Endothelial cell of umbilical vein (primary cell): Measurements from ENCODE around the gene ZFPM1. TPM values are rescaled to one million over a fixed set of nuclear protein-coding genes. Genes with fewer than 3 reads are reported as not detected.

Experiments
- BruUV-seq: library from RNA; stranded (reverse); fragments of 400-500 nt; replicated peaks from 2 replicates; lab custom pipeline; 2021; lab: Mats Ljungman, UMichigan
- CTCF ChIA-PET: fragments of 300-600, 350-600 bp; sonication (Branson Sonifier 250); formaldehyde crosslinking; loops from one replicate; lab custom pipeline; 2021; ENCODE audit warnings: antibody characterized with exemption, inconsistent platforms; lab: Charles Lee
- POLR2A ChIA-PET: fragments of 300-600, 350-600 bp; sonication (Branson Sonifier 250); formaldehyde crosslinking; loops from one replicate; lab custom pipeline; 2021; ENCODE audit warnings: antibody characterized with exemption, inconsistent platforms; lab: Charles Lee
- DNase-seq: peaks from one replicate; pipeline ENCODE4 v3.0.0-alpha.2; 2011; ENCODE audit warnings: low read depth, low spot score
- FAIRE-seq: peaks from 2 replicates; lab custom pipeline; 2011; peaks lifted over from hg19 to GRCh38; lab: Jason Lieb, UNC
- H2AFZ ChIP-seq: 2 replicates; pipeline ENCODE4 v1.6.0; 2012; ENCODE audit warnings: low read depth, low read length, control low read depth, inconsistent platforms
- H3K27ac ChIP-seq: 2 replicates; pipeline ENCODE4 v1.5.1; 2011; ENCODE audit warnings: low read depth, mild to moderate bottlenecking, control low read depth, low read length, moderate library complexity; ENCODE audit not compliant: insufficient read depth
- H3K27me3 ChIP-seq, 2 experiments: 2 replicates each; pipeline versions ENCODE4 v1.6.0 to v1.6.1; 2011; ENCODE audit warnings: low read length in 2 of 2, mixed read lengths in 1 of 2; ENCODE audit not compliant: control insufficient read depth in 2 of 2, insufficient read depth in 2 of 2
- H3K36me3 ChIP-seq, 2 experiments: 2 replicates in 1 of 2; 3 replicates in 1 of 2; pipeline ENCODE4 v1.5.1; 2011; ENCODE audit warnings: low read length in 2 of 2, mild to moderate bottlenecking in 1 of 2, moderate library complexity in 1 of 2; ENCODE audit not compliant: control insufficient read depth in 2 of 2, insufficient read depth in 2 of 2; ENCODE audit errors: extremely low read depth in 1 of 2
- H3K4me1 ChIP-seq: 3 replicates; pipeline ENCODE4 v1.5.1; 2011; ENCODE audit warnings: mild to moderate bottlenecking, low read length; ENCODE audit not compliant: control insufficient read depth, insufficient read depth; ENCODE audit errors: extremely low read depth
- H3K4me2 ChIP-seq: 2 replicates; pipeline ENCODE4 v1.6.1; 2011; ENCODE audit warnings: low read length, control low read depth, mixed read lengths; ENCODE audit not compliant: insufficient read depth
- H3K4me3 ChIP-seq, 3 experiments: fragments of 200-600 bp in 1 of 3; sonication (generic), shearing (Covaris generic) in 1 of 3; replicated peaks in 1 of 3; 2 replicates each; pipeline ENCODE4 v1.5.1; 2011 to 2016; ENCODE audit warnings: control low read depth in 3 of 3, low read length in 3 of 3, mild to moderate bottlenecking in 2 of 3, inconsistent platforms in 1 of 3, low read depth in 1 of 3, moderate library complexity in 1 of 3; ENCODE audit not compliant: insufficient read depth in 1 of 3
- H3K79me2 ChIP-seq: 2 replicates; pipeline ENCODE4 v1.6.0; 2012; ENCODE audit warnings: low read length, inconsistent platforms; ENCODE audit not compliant: control insufficient read depth, insufficient read depth
- H3K9ac ChIP-seq: replicated peaks from 2 replicates; pipeline ENCODE3; 2011; ENCODE audit warnings: low read length, control low read depth; ENCODE audit not compliant: insufficient read depth; ENCODE audit errors: extremely low read depth
- H3K9me1 ChIP-seq: replicated peaks from 3 replicates; pipeline ENCODE4 v1.6.0; 2011; ENCODE audit warnings: mild to moderate bottlenecking, low read length; ENCODE audit not compliant: control insufficient read depth, insufficient read depth; ENCODE audit errors: extremely low read depth
- H3K9me3 ChIP-seq: replicated peaks from 2 replicates; pipeline ENCODE4 v1.5.1; 2012; ENCODE audit warnings: low read length, inconsistent platforms; ENCODE audit not compliant: control insufficient read depth, insufficient read depth
- H4K20me1 ChIP-seq: replicated peaks from 2 replicates; pipeline ENCODE3; 2011; ENCODE audit warnings: mild to moderate bottlenecking, low read length; ENCODE audit not compliant: control insufficient read depth, insufficient read depth; ENCODE audit errors: extremely low read depth
- EZH2 ChIP-seq: IDR thresholded peaks from 2 replicates; pipeline ENCODE4 v1.6.1; 2012; ENCODE audit warnings: borderline replicate concordance, low read depth, mild to moderate bottlenecking, moderate library complexity, low read length, inconsistent platforms; ENCODE audit not compliant: severe bottlenecking
- FOS ChIP-seq: IDR thresholded peaks from 2 replicates; pipeline ENCODE4 v1.6.1; 2011; ENCODE audit warnings: mild to moderate bottlenecking, low read length, moderate library complexity, borderline replicate concordance; ENCODE audit not compliant: insufficient read depth
- GATA2 ChIP-seq: IDR thresholded peaks from 2 replicates; pipeline ENCODE4 v1.7.0; 2011; ENCODE audit warnings: low read depth, mild to moderate bottlenecking, moderate library complexity, mixed read lengths, low read length; ENCODE audit not compliant: insufficient read length, insufficient read depth
- JUN ChIP-seq: IDR thresholded peaks from 2 replicates; pipeline ENCODE4 v1.6.1; 2011; ENCODE audit warnings: borderline replicate concordance, low read depth; ENCODE audit not compliant: insufficient read length, insufficient read depth
- MYC ChIP-seq: IDR thresholded peaks from one replicate; pipeline ENCODE4 v1.6.1; 2011; ENCODE audit warnings: mild to moderate bottlenecking, low read depth, low read length
- POLR2A ChIP-seq: IDR thresholded peaks from 2 replicates; pipeline ENCODE4 v1.6.1; 2012; ENCODE audit warnings: low read depth, mild to moderate bottlenecking, control low read depth, low read length
- POLR2AphosphoS5 ChIP-seq: IDR thresholded peaks from 2 replicates; pipeline ENCODE4 v1.6.1; 2012; ENCODE audit warnings: low read depth, mild to moderate bottlenecking, control low read depth, low read length, moderate library complexity; ENCODE audit not compliant: insufficient read depth
- dilution Hi-C: fragments of 300-500 bp; cut with MboI; formaldehyde crosslinking; loops from one replicate; pipeline ENCODE4 v1.15.0; 2019; ENCODE audit warnings: low sequenced_read_pairs; ENCODE audit not compliant: extremely low pct_ligation_motif_present
- intact Hi-C: fragments of 100-400 bp; cut with micrococcal nuclease; formaldehyde crosslinking; loops from one replicate; pipeline ENCODE4 v1.10.0; 2022
- polyA plus RNA-seq, 4 experiments: library from polyadenylated mRNA; depleted of rRNA in 3 of 4; stranded (reverse) in 3 of 4; unstranded in 1 of 4; fragments of >200 nt; gene quantifications; 2 replicates each; pipeline versions ENCODE4 v1.2.1 to v1.2.3, GENCODE V29; 2011 to 2012; ENCODE audit warnings: missing spikeins in 1 of 4
- total RNA-seq: library from RNA; stranded (reverse); gene quantifications from 2 replicates; pipeline ENCODE4 v1.2.3, GENCODE V29; 2021
- TF ChIP-seq, protein P1 (sequence below): IDR thresholded peaks from 2 replicates; pipeline ENCODE4 v1.6.1; 2011; ENCODE audit not compliant: insufficient read depth, insufficient read length
- TF ChIP-seq, protein P2 (sequence below), 2 donors: IDR thresholded peaks; 1 replicate in 1 of 2; 2 replicates in 1 of 2; pipeline ENCODE4 v1.5.1; 2011; ENCODE audit warnings: low read length in 2 of 2, mild to moderate bottlenecking in 2 of 2, moderate library complexity in 2 of 2, control low read depth in 1 of 2, inconsistent platforms in 1 of 2, low read depth in 1 of 2; ENCODE audit not compliant: insufficient read depth in 1 of 2; ENCODE audit errors: extremely low read depth in 1 of 2

ZFPM1 gene
- total and polyA plus RNA-seq, 2 donors (not counting 3 experiments of a cell fraction or from before 2014, with no cell fraction given): 0.37 to 7.5 TPM

DNA sequence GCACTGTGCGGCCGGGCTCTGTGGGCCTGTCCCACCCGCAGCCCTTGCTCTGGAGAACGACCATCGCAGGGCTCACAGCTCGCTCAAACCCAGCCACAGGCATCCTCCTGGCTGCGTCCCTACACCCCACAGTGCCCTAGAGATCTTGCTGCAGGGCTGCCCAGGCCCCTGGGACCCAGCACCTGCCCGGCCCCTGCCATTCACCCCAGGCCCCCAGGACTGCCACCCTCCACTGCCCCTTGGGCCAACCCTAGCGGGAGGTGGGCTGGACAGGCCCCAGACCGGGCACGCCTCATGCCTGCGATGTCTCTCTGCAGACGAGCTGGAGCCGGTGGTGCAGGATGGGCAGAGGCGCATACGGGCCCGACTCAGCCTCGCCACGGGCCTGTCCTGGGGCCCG, 61.0 kb downstream of the ZFPM1 start:
- H2AFZ ChIP-seq: no peak overlapping the region
- H4K20me1 ChIP-seq: peaks cover 3% of the 10 kb centered on the region
- TF ChIP-seq, protein P1, sequence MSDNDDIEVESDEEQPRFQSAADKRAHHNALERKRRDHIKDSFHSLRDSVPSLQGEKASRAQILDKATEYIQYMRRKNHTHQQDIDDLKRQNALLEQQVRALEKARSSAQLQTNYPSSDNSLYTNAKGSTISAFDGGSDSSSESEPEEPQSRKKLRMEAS: no peak
- no peak for TF ChIP-seq JUN
- TF ChIP-seq, protein P2, sequence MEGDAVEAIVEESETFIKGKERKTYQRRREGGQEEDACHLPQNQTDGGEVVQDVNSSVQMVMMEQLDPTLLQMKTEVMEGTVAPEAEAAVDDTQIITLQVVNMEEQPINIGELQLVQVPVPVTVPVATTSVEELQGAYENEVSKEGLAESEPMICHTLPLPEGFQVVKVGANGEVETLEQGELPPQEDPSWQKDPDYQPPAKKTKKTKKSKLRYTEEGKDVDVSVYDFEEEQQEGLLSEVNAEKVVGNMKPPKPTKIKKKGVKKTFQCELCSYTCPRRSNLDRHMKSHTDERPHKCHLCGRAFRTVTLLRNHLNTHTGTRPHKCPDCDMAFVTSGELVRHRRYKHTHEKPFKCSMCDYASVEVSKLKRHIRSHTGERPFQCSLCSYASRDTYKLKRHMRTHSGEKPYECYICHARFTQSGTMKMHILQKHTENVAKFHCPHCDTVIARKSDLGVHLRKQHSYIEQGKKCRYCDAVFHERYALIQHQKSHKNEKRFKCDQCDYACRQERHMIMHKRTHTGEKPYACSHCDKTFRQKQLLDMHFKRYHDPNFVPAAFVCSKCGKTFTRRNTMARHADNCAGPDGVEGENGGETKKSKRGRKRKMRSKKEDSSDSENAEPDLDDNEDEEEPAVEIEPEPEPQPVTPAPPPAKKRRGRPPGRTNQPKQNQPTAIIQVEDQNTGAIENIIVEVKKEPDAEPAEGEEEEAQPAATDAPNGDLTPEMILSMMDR (IDR thresholded peaks at IDR 0.05; ENCODE audit: extremely low read depth in 1 of 2, insufficient read depth in 1 of 2, low read depth in 1 of 2, low read length in 2 of 2): no peak
- no peak for TF ChIP-seq MYC
- no peak for TF ChIP-seq FOS
- no peak for TF ChIP-seq POLR2AphosphoS5
- no peak for TF ChIP-seq POLR2A
- no peak for TF ChIP-seq GATA2
- no peak for TF ChIP-seq EZH2
- intact Hi-C loops (no loop called here), dilution Hi-C loops (no loop called here)
- H3K9me3 ChIP-seq: no peaks in the 10 kb centered on the region
- H3K36me3 ChIP-seq: no peaks in the 10 kb centered on the region
- DNase-seq: no peak
- ChIA-PET POLR2A (no interaction called here), CTCF (no interaction called here)
- H3K4me1 ChIP-seq: no peaks in the 10 kb centered on the region
- H3K27ac ChIP-seq: no peak overlapping the region
- no peak overlapping the region for H3K4me2 ChIP-seq
- H3K4me3 ChIP-seq: no peak overlapping the region
- H3K9ac ChIP-seq: no peak overlapping the region
- no peaks in the 10 kb centered on the region for H3K9me1 ChIP-seq
- no peak for FAIRE-seq
- no peaks in the 10 kb centered on the region for H3K27me3 ChIP-seq
- H3K79me2 ChIP-seq: no peaks in the 10 kb centered on the region
- no TSS peak for BruUV-seq
